HL-60 (cell line): Measurements from ENCODE around the gene LEMD3.

Source experiments
- DNase-seq, 2 experiments: peaks; one replicate each; pipeline ENCODE4 v3.0.0-alpha.2; 2010 to 2020; ENCODE audit warnings: low read depth in 1 of 2, low spot score in 1 of 2
- H3K27ac ChIP-seq: fragments of 250-450 bp; sonication (Bioruptor Pico); replicated peaks from 2 replicates; pipeline ENCODE4 v1.5.1; 2020; ENCODE audit warnings: mild to moderate bottlenecking, moderate library complexity
- H3K27me3 ChIP-seq: fragments of 250-450 bp; sonication (Bioruptor Pico); 2 replicates; pipeline ENCODE4 v1.5.1; 2021; ENCODE audit warnings: mild to moderate bottlenecking, moderate library complexity; ENCODE audit not compliant: insufficient read depth, poor library complexity, severe bottlenecking
- H3K4me3 ChIP-seq: replicated peaks from 2 replicates; pipeline ENCODE4 v1.5.1; 2011; ENCODE audit warnings: mild to moderate bottlenecking, control low read depth, low read length; ENCODE audit not compliant: insufficient read depth
- CTCF ChIP-seq: IDR thresholded peaks from one replicate; pipeline ENCODE4 v1.5.1; 2011; ENCODE audit warnings: low read length, control low read depth, inconsistent platforms; ENCODE audit not compliant: insufficient read depth
- GABPA ChIP-seq: IDR thresholded peaks from 2 replicates; pipeline ENCODE4 v1.6.1; 2012; ENCODE audit warnings: low read depth
- POLR2AphosphoS5 ChIP-seq: IDR thresholded peaks from 2 replicates; pipeline ENCODE4 v1.6.1; 2012; ENCODE audit warnings: low read depth
- REST ChIP-seq: IDR thresholded peaks from 2 replicates; pipeline ENCODE4 v1.6.1; 2012; ENCODE audit warnings: low read depth; ENCODE audit not compliant: insufficient replicate concordance
- SPI1 ChIP-seq: IDR thresholded peaks from 2 replicates; pipeline ENCODE4 v1.6.1; 2012; ENCODE audit warnings: low read depth, mild to moderate bottlenecking, borderline replicate concordance

Gene LEMD3

GRCh38 chr12:65277994-65278575, 108.7 kb downstream of the LEMD3 start:
- peak overlapping the region; percentile 88; the same call in 1 of the 2 replicates for H3K27ac ChIP-seq
- DNase-seq = no peak
- no peaks in the 10 kb centered on the region for H3K27me3 ChIP-seq
- H3K4me3 ChIP-seq = peak overlapping the region; percentile 88
- TF ChIP-seq GABPA (no peak), SPI1 (no peak), REST (no peak), CTCF (no peak), POLR2AphosphoS5 (no peak)

GRCh38 chr12:65278576-65279368, 109.4 kb downstream of the LEMD3 start, which contains the start of gene MSRB3:
Gene MSRB3 (plus strand): TSS chr12:65278683. CDS start chr12:65308580, 29,897 bp downstream.
- Histone ChIP-seq H3K27me3 (no peaks in the 10 kb centered on the region), H3K27ac (peak within 1 kb of the TSS; percentile 88), H3K4me3 (peak within 1 kb of the TSS; percentile 88)
- TF ChIP-seq GABPA (no peak), SPI1 (no peak), POLR2AphosphoS5 (no peak; the same call in 1 of the 2 replicates), REST (no peak), CTCF (no peak)
- DNase-seq = peak; percentile 33 to 53

- Histone ChIP-seq H3K27me3 (no peaks in the 10 kb centered on the region), H3K27ac (peak overlapping the region; percentile 88), H3K4me3 (peak overlapping the region; percentile 88)
- DNase-seq = peak in 1 of 2 experiments; percentile 39
- TF ChIP-seq SPI1 = no peak
- peak; percentile 39 for TF ChIP-seq REST
Observed at GRCh38 chr12:65279369-65280112, 110.2 kb downstream of the LEMD3 start.
